Astrocyte of the spinal cord (primary cell): Measurements from ENCODE around the gene ATP6V0A4.

Experiments
- DNase-seq: peaks from one replicate; pipeline ENCODE4 v3.0.0; 2011; ENCODE audit warnings: low read depth, low spot score
- H3K4me3 ChIP-seq: 2 replicates; pipeline ENCODE4 v1.5.1; 2011; ENCODE audit warnings: low read depth, mild to moderate bottlenecking, low read length, moderate library complexity
- in situ Hi-C: cut with HindIII; loops from 2 replicates; pipeline ENCODE4 v1.10.0; 2017; ENCODE audit warnings: low sequenced_read_pairs
- TF ChIP-seq, protein P1 (sequence below): IDR thresholded peaks from 2 replicates; pipeline ENCODE4 v1.5.1; 2012; ENCODE audit warnings: low read depth, mild to moderate bottlenecking, low read length, inconsistent platforms

The ATP6V0A4 gene

GRCh38 chr7:138797715-138798320 lies at the start of gene ATP6V0A4, which contains the start of gene TMEM213:
TSS of gene ATP6V0A4 (minus strand) at chr7:138798196. CDS start at chr7:138771247, 26,949 bp downstream.
TSS of gene TMEM213 (plus strand) at chr7:138797994. CDS start at chr7:138798105, 111 bp downstream.
- no peak for DNase-seq
- no peak within 1 kb of the TSS for H3K4me3 ChIP-seq
- TF ChIP-seq, protein P1, sequence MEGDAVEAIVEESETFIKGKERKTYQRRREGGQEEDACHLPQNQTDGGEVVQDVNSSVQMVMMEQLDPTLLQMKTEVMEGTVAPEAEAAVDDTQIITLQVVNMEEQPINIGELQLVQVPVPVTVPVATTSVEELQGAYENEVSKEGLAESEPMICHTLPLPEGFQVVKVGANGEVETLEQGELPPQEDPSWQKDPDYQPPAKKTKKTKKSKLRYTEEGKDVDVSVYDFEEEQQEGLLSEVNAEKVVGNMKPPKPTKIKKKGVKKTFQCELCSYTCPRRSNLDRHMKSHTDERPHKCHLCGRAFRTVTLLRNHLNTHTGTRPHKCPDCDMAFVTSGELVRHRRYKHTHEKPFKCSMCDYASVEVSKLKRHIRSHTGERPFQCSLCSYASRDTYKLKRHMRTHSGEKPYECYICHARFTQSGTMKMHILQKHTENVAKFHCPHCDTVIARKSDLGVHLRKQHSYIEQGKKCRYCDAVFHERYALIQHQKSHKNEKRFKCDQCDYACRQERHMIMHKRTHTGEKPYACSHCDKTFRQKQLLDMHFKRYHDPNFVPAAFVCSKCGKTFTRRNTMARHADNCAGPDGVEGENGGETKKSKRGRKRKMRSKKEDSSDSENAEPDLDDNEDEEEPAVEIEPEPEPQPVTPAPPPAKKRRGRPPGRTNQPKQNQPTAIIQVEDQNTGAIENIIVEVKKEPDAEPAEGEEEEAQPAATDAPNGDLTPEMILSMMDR, result no peak
- in situ Hi-C loops, result no loop called here

GRCh38 chr7:138845711-138846110 lies 47.7 kb upstream of the ATP6V0A4 start:
- TF ChIP-seq, protein P1, result no peak
- H3K4me3 ChIP-seq, result no peak overlapping the region
- no peak for DNase-seq
- in situ Hi-C loops, result no loop called here

- TF ChIP-seq, protein P1, result no peak
- in situ Hi-C loops, result no loop called here
- H3K4me3 ChIP-seq, result no peak overlapping the region
- DNase-seq, result no peak
Observed at GRCh38 chr7:138843632-138844580, 45.9 kb upstream of the ATP6V0A4 start.

- H3K4me3 ChIP-seq, result no peak overlapping the region
- TF ChIP-seq, protein P1, result no peak
- in situ Hi-C loops, result no loop called here
- DNase-seq, result peak; percentile 84
Observed at GRCh38 chr7:138842111-138842510, 44.1 kb upstream of the ATP6V0A4 start.

- no peak for DNase-seq
- TF ChIP-seq, protein P1, result no peak
- H3K4me3 ChIP-seq, result no peak overlapping the region
- in situ Hi-C loops, result no loop called here
Observed at GRCh38 chr7:138838166-138838565, 40.2 kb upstream of the ATP6V0A4 start.

GRCh38 chr7:138837627-138838026 lies 39.6 kb upstream of the ATP6V0A4 start:
- TF ChIP-seq, protein P1, result no peak
- no peak for DNase-seq
- in situ Hi-C loops, result no loop called here
- H3K4me3 ChIP-seq, result no peak overlapping the region
